Esophagus muscularis mucosa (tissue), 4 donors: Measurements from ENCODE around the gene ALG1. TPM values are rescaled to one million over a fixed set of nuclear protein-coding genes. Genes with fewer than 3 reads are reported as not detected.
"Not testable (repeated sequence)": the region's sequence is repeated elsewhere in the genome, so short reads cannot be mapped to it uniquely, and the experiment has no call there.

Experiments
- DNase-seq: peaks from one replicate; pipeline ENCODE4 v3.0.0-alpha.2; 2017; ENCODE audit errors: extremely low spot score
- H3K27ac ChIP-seq, 4 donors: fragments of 200-600 bp; sonication (generic); replicated peaks in 1 of 4; 1 replicate in 3 of 4; 2 replicates in 1 of 4; pipeline ENCODE4 v1.5.1; 2016 to 2019; ENCODE audit warnings: mild to moderate bottlenecking in 1 of 4
- H3K27me3 ChIP-seq, 4 donors: fragments of 200-600 bp; sonication (generic); one replicate each; pipeline versions ENCODE4 v1.5.1 to v1.6.0; 2016 to 2019
- H3K36me3 ChIP-seq, 4 donors: fragments of 200-600 bp; sonication (generic); one replicate each; pipeline ENCODE4 v1.5.1; 2016 to 2019
- H3K4me1 ChIP-seq, 4 donors: fragments of 200-600 bp; sonication (generic); one replicate each; pipeline ENCODE4 v1.5.1; 2016 to 2019
- H3K4me3 ChIP-seq, 4 donors: fragments of 200-600 bp; sonication (generic); 1 replicate in 2 of 4; 2 replicates in 2 of 4; pipeline ENCODE4 v1.5.1; 2016 to 2019; ENCODE audit warnings: mild to moderate bottlenecking in 4 of 4, moderate library complexity in 1 of 4
- H3K9me3 ChIP-seq, 4 donors: fragments of 200-600 bp; sonication (generic); 1 replicate in 3 of 4; 2 replicates in 1 of 4; pipeline ENCODE4 v1.5.1; 2016 to 2019
- WGBS: methylation state at CpG from one replicate; pipeline ENCODE4 v1.1.5; 2018; 5-methylcytosine and 5-hydroxymethylcytosine counted together
- intact Hi-C: fragments of 100-400 bp; cut with DNase I; formaldehyde crosslinking; loops from one replicate; pipeline ENCODE4 v1.15.1; 2023
- total RNA-seq, 4 donors: library from RNA; depleted of rRNA; stranded (reverse); fragments of >200 nt; gene quantifications; one replicate each; pipeline versions ENCODE4 v1.1.0 to v1.2.1, GENCODE V29; 2016

The ALG1 gene
- total RNA-seq, 4 donors from 2014 or later, result 10.4 to 15.9 (median 12.2) TPM

GRCh38 chr16:5131467-5132004 is 59.9 kb downstream of the ALG1 start:
- DNase-seq, H3K4me3 ChIP-seq, H3K27ac ChIP-seq, H3K4me1 ChIP-seq, H3K9me3 ChIP-seq, intact Hi-C loops, H3K36me3 ChIP-seq: not testable (repeated sequence)
- 65% methylated on average over 3 of the region's 3 CpGs for WGBS
- H3K27me3 ChIP-seq, result peaks cover 0 to 17% (median 0%) of the 10 kb centered on the region in 4 donors

GRCh38 chr16:5132915-5133600 is 61.4 kb downstream of the ALG1 start:
- intact Hi-C loops, DNase-seq, H3K36me3 ChIP-seq, H3K27me3 ChIP-seq, H3K27ac ChIP-seq, H3K4me1 ChIP-seq, H3K9me3 ChIP-seq, H3K4me3 ChIP-seq: not testable (repeated sequence)
- WGBS, result 45% methylated on average over 13 of the region's 13 CpGs

- intact Hi-C loops, H3K27ac ChIP-seq, H3K4me1 ChIP-seq, H3K27me3 ChIP-seq, H3K36me3 ChIP-seq, H3K4me3 ChIP-seq, H3K9me3 ChIP-seq, DNase-seq: not testable (repeated sequence)
- WGBS, result 45% methylated on average over 10 of the region's 13 CpGs
These were observed 63.3 kb downstream of the ALG1 start for GRCh38 chr16:5134739-5135452.

Other genes starting within 250 kb of the ALG1 start
- 100 to 1,000 TPM in 2 of 4 donors, 10 to 100 TPM in 2; 81.8 to 111 (median 98.8) TPM for gene GLYR1, start 224.6 kb upstream of the ALG1 start, total RNA-seq
- 10 to 100 TPM; 21.0 to 48.2 (median 41.1) TPM for gene UBN1, start 224.4 kb upstream of the ALG1 start, total RNA-seq
- 10 to 100 TPM; 36.3 to 78.4 (median 57.4) TPM for gene PPL, start 134.7 kb upstream of the ALG1 start, total RNA-seq
- 1 to 10 TPM in 2 of 4 donors, under 1 TPM in 2; 0.83 to 1.8 (median 1.1) TPM for gene SEC14L5, start 113.5 kb upstream of the ALG1 start, total RNA-seq
- gene NAGPA, start 37.9 kb upstream of the ALG1 start, total RNA-seq, result 10 to 100 TPM; 15.4 to 24.1 (median 21.1) TPM
- 1 to 10 TPM; 1.5 to 2.1 (median 1.9) TPM for gene C16orf89, start 5.9 kb upstream of the ALG1 start, total RNA-seq
- 10 to 100 TPM in 3 of 4 donors, 1 to 10 TPM in 1; 10.0 to 15.6 (median 13.7) TPM for gene EEF2KMT, start 26.0 kb downstream of the ALG1 start, total RNA-seq